RCC 7860 (cell line): ENCODE results near the gene MORN1.

Experiments
- DNase-seq: peaks from one replicate; pipeline ENCODE4 v3.0.0-alpha.2; 2015; ENCODE audit warnings: low spot score
- FAIRE-seq: peaks from 2 replicates; lab custom pipeline; 2012; peaks lifted over from hg19 to GRCh38; lab: Jason Lieb, UNC

Gene MORN1

GRCh38 chr1:2311184-2312032 lies 79.9 kb downstream of the MORN1 start:
- no peak for FAIRE-seq
- no peak for DNase-seq

- FAIRE-seq: no peak
Measured at GRCh38 chr1:2310332-2311183, 80.8 kb downstream of the MORN1 start.

GRCh38 chr1:2308844-2309243 lies 82.5 kb downstream of the MORN1 start:
- DNase-seq (no peak), FAIRE-seq (no peak)

More at GRCh38 chr1:2310332-2311183, 80.8 kb downstream of the MORN1 start:
- no peak for DNase-seq

- DNase-seq (no peak), FAIRE-seq (no peak)
Measured at GRCh38 chr1:2307972-2308371, 83.4 kb downstream of the MORN1 start.

GRCh38 chr1:2307064-2307605 lies 84.2 kb downstream of the MORN1 start:
- DNase-seq (no peak), FAIRE-seq (no peak)

GRCh38 chr1:2306151-2306978 lies 85.0 kb downstream of the MORN1 start:
- DNase-seq (no peak), FAIRE-seq (no peak)

- FAIRE-seq (no peak), DNase-seq (no peak)
Measured at GRCh38 chr1:2304921-2305681, 86.3 kb downstream of the MORN1 start.

- no peak for DNase-seq
- no peak for FAIRE-seq
Measured at GRCh38 chr1:2304282-2304681, 87.1 kb downstream of the MORN1 start.

GRCh38 chr1:2303781-2304180 lies 87.6 kb downstream of the MORN1 start:
- DNase-seq: no peak
- FAIRE-seq: no peak

GRCh38 chr1:2303016-2303775 lies 88.2 kb downstream of the MORN1 start:
- DNase-seq (no peak), FAIRE-seq (no peak)

- DNase-seq (no peak), FAIRE-seq (no peak)
Measured at GRCh38 chr1:2302292-2302925, 88.9 kb downstream of the MORN1 start.

GRCh38 chr1:2301607-2302291 lies 89.6 kb downstream of the MORN1 start:
- no peak for DNase-seq
- FAIRE-seq: no peak

- DNase-seq (no peak), FAIRE-seq (no peak)
Measured at GRCh38 chr1:2300851-2301606, 90.3 kb downstream of the MORN1 start.

GRCh38 chr1:2300004-2300771 lies 91.2 kb downstream of the MORN1 start:
- DNase-seq (no peak), FAIRE-seq (no peak)

- no peak for DNase-seq
- FAIRE-seq: no peak
Measured at GRCh38 chr1:2299131-2299627, 92.2 kb downstream of the MORN1 start.

- DNase-seq (no peak), FAIRE-seq (no peak)
Measured at GRCh38 chr1:2298685-2299084, 92.7 kb downstream of the MORN1 start.
